ENCODE measurements around the gene WDFY3.

The WDFY3 gene

DNA sequence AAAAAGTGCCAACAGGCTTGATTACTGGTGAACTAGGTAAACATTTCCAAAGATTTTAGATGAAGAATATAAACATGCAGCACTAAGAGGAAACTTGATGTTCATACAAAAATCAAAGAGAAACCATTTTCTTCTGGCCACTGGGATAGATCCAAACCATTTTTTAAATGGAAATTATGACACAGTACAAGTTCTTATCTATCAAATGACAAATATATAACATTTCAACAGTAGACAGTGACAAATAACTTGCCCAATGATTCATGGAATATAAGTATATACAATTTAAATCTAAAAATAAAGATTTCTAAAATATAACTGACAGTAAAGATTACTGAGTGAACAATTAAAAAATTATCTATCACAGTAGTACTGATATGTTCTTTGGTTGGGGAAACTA is 232.5 kb downstream of the WDFY3 start:
- no peak overlapping the region for H3K27ac ChIP-seq
- DNase-seq (ENCODE audit: low read depth, low spot score), result no peak

DNA sequence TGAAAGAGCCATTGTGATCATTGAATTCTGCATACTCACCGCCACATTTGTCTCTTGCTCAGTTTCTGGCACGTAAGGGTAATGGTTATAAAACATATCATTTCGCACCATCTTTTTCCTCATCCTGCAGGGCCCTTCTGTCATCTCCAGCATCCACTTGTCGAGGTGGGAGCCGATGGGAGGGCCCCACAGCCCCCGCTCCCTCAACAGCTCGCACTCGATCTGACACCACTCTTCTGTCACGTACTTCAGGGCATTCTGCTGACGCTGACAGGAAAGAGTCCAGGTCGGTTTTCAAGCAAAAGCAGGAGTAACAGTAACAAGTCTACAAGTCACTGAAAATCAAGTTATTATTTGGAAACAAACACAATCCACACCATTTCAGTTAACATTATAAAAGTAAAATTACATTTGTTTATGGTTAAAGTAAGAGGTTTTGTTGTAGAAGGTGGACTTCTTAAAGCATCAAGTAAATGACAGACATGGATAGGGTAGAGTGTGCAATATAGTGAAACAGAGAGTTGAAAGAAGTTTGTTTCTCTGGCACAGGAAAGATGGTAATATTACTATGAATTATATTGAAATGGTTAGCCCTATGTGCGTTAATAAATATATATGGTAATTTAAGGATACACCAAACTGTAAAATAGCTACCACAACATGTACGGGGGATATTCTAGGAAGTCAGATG is 233.0 kb downstream of the WDFY3 start:
- no peak overlapping the region for H3K27ac ChIP-seq
- no peak for DNase-seq (ENCODE audit: low read depth, low spot score)

- no peak for DNase-seq (ENCODE audit: low read depth, low spot score)
- no peak overlapping the region for H3K27ac ChIP-seq
Measured at GRCh38 chr4:84730375-84730774, 236.1 kb downstream of the WDFY3 start.

- no peak for DNase-seq (ENCODE audit: low read depth, low spot score)
Measured at GRCh38 chr4:84727491-84727890, 239.0 kb downstream of the WDFY3 start.

GRCh38 chr4:84726356-84726755 is 240.1 kb downstream of the WDFY3 start:
- H3K27ac ChIP-seq, result no peak overlapping the region
- no peak for DNase-seq (ENCODE audit: low read depth, low spot score)

More at GRCh38 chr4:84727491-84727890, 239.0 kb downstream of the WDFY3 start:
- H3K27ac ChIP-seq, result no peak overlapping the region

- no peak for DNase-seq (ENCODE audit: low read depth, low spot score)
Measured at GRCh38 chr4:84722720-84723119, 243.8 kb downstream of the WDFY3 start.

GRCh38 chr4:84719115-84719514 is 247.4 kb downstream of the WDFY3 start:
- no peak overlapping the region for H3K27ac ChIP-seq
- no peak for DNase-seq (ENCODE audit: low read depth, low spot score)

More at GRCh38 chr4:84722720-84723119, 243.8 kb downstream of the WDFY3 start:
- no peak overlapping the region for H3K27ac ChIP-seq

GRCh38 chr4:84718699-84719098 is 247.8 kb downstream of the WDFY3 start:
- DNase-seq (ENCODE audit: low read depth, low spot score), result no peak
- H3K27ac ChIP-seq, result no peak overlapping the region

GRCh38 chr4:84710548-84710947 is 255.9 kb downstream of the WDFY3 start:
- DNase-seq (ENCODE audit: low read depth, low spot score), result no peak
- no peak overlapping the region for H3K27ac ChIP-seq

DNA sequence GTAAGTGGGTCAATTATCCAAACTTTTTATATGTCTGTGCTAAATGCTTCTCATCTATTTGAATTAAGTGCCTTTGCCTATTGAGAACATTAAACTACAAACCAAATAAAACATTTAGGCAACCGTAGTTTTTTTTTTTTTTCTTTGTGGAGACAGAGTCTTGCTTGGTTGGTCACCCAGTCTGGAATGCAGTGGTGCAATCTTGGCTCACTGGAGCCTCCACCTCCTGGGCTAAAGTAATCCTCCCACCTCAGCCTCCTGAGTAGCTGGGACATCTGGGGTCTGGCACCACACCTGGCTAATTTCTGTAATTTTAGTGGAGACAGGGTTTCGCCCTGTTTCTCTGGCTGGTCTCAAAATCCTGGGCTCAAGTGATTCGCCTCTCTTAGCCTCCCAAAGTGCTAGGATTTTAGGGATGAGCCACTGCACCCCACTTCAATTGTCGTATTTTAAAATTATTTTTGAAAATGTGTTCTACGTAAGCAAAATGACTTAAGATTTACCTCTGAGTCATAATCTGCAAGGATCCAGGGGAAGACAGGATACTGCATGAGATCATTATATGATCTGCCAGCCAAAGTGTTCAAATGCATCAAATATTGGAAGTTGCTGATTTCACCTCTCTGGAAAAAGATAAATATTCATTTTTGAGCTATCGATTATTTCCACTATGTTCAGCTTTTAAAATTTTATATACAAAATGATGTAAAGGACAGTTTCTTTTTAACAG is 257.9 kb downstream of the WDFY3 start:
- no peak overlapping the region for H3K27ac ChIP-seq
- DNase-seq (ENCODE audit: low read depth, low spot score), result no peak

- H3K27ac ChIP-seq, result no peak overlapping the region
- DNase-seq (ENCODE audit: low read depth, low spot score), result no peak
Measured at GRCh38 chr4:84706286-84706685, 260.2 kb downstream of the WDFY3 start.

DNA sequence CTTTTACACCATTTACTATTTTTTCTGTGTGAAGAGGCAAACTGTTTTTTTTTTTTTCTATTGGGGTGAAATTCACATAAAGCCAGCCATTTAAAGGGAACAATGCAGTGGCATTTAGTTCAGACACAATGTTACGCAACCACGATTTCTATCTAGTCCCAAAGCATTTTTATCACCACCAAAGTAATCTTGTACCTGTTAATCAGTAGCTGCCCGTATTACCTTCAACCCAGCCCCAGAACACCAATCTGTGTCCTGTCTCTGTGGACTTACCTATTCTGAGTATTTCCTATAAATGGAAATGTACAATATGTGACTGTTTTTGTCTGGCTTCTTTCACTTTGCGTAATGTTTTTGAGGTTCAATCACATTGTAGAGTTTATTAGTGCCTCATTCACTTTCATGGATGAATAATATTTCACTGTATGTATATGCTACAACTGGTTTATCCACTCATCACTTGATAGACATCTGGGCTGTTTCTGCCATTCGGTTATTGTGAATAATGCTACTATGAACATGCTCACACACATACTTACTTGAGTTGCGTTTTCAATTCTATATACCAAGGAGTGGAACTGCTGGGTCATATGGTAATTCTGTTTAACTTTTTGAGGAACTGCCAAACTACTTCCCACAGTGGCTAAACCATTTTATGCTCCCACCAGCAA is 267.4 kb downstream of the WDFY3 start:
- DNase-seq (ENCODE audit: low read depth, low spot score), result peak; percentile 39
- H3K27ac ChIP-seq, result no peak overlapping the region

- no peak overlapping the region for H3K27ac ChIP-seq
- no peak for DNase-seq (ENCODE audit: low read depth, low spot score)
Measured at GRCh38 chr4:84697615-84698201, 268.8 kb downstream of the WDFY3 start.

GRCh38 chr4:84697159-84697558 is 269.3 kb downstream of the WDFY3 start:
- DNase-seq (ENCODE audit: low read depth, low spot score), result no peak

DNA sequence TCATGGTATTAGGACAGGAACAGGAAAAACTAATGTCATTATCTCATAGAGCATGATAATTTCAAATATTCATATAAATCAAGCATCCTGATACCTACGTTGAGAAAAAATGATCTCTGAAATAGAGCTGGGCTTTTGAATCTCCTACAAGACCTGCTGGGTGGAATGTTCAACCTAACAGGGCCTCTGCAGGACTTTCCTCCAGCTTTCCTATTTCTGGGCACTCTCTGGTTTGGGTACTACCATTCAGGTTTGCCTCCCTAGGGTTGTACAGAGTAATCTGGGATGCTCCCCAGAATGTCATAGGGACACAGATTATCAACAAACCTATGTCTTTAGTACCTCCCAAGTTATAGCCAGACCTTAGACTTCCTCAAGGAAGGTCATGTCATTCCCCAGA is 274.7 kb downstream of the WDFY3 start:
- DNase-seq (ENCODE audit: low read depth, low spot score), result no peak
- peak overlapping the region; percentile 53 for H3K27ac ChIP-seq

More at GRCh38 chr4:84697159-84697558, 269.3 kb downstream of the WDFY3 start:
- H3K27ac ChIP-seq, result no peak overlapping the region

- peak overlapping the region; percentile 53 for H3K27ac ChIP-seq
- DNase-seq (ENCODE audit: low read depth, low spot score), result peak; percentile 64
Measured at GRCh38 chr4:84691170-84691691, 275.3 kb downstream of the WDFY3 start.

DNA sequence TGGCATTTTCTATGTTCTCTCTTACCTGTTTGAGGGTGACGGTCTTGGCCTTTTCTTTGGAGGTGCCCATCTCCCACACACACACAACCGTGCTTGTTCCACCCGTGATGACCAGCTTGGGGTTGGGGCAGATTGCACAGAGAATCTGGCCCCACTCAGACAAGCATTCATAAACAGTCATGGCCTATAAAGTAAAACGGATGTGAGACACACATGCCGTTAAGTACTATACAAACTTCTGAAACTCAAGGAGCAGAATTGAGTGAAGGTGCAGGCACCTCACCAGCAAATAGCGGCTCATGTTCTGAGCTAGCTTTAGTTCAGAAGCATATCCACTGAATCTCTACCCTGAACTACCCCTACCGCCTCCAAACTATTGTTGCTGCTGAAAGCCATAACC is 276.0 kb downstream of the WDFY3 start:
- H3K27ac ChIP-seq, result peak overlapping the region; percentile 53
- no peak for DNase-seq (ENCODE audit: low read depth, low spot score)

DNA sequence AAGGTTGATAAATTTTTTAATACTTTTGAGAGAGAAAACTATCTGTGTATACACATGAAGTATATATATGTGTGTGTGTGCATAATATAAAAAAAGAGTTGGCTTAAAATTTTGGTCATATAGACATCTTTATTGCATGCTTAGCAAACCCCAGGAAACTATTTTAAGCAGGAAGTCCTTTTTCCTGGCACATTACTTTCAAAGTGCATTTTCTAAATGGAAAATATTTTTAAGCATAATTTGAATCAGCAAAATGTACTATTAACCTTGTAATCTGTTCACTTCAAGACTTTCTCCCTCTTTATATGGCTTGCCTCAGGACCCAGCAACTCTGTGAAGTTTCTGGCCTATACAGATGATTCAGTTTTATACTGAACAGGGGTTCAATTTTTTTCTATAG is 277.3 kb downstream of the WDFY3 start:
- no peak for DNase-seq (ENCODE audit: low read depth, low spot score)
- H3K27ac ChIP-seq, result no peak overlapping the region

DNA sequence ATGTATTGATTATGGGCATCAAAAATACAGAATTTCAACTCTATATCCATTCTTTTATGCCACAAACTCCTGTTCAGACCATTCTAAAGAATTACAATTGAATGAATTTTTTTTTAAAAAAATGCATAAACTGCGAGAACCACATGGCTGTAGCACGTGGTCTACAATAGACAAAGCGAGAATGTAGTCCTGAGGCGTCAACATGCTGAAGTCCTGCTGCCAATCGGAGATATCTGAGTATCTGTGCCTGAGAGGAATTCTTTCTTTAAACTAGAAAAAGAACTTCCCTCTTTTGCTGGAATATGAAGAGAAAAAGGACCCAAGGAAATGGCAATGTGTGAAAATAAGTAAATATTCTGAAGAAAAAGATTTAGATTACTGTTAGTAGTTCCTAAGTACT is 277.9 kb downstream of the WDFY3 start:
- no peak overlapping the region for H3K27ac ChIP-seq
- no peak for DNase-seq (ENCODE audit: low read depth, low spot score)

GRCh38 chr4:84685105-84685504 is 281.4 kb downstream of the WDFY3 start:
- DNase-seq (ENCODE audit: low read depth, low spot score), result no peak
- H3K27ac ChIP-seq, result no peak overlapping the region

DNA sequence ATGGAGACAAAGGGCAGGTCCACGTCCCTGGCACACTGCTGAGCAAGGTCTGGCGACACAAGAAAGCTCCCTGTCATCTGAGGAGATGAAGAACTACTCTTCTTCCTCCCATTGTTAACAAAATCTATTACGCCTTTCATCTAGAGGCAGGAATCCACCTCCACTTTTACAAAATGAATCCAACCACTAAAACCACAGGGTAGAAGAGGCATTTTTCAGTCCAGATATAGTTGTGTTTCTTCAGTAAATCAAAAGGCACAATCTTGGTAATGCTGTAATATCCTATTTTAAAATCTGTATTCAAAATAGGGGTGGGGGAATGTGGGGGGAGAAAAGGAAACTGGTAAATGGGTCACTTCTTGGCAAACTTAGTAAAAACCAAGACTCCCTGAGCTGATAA is 282.1 kb downstream of the WDFY3 start:
- no peak overlapping the region for H3K27ac ChIP-seq
- DNase-seq (ENCODE audit: low read depth, low spot score), result no peak

All from epithelial cell of prostate (primary cell).